ENCODE measurements around the gene ADH1A.

DNA sequence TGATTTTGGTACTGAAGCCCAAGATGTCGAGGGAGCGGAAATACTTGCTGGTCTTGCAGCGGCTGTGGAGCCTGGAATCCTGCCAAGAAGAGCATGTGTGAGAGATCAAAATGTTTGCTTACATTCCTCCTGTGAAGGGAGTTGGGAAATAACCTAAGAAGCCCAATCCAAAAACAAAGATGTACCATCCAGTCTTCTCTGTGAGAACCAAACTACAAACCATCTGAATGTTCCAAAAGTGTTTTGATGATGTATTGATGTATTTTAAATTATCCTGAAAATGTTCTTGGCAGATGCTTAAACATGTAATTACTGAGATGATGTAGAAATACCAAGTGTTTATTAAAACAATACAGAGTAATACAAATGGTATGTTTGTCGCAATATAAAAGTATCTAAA lies 10.1 kb upstream of the ADH1A start:
- TF ChIP-seq, protein P1, sequence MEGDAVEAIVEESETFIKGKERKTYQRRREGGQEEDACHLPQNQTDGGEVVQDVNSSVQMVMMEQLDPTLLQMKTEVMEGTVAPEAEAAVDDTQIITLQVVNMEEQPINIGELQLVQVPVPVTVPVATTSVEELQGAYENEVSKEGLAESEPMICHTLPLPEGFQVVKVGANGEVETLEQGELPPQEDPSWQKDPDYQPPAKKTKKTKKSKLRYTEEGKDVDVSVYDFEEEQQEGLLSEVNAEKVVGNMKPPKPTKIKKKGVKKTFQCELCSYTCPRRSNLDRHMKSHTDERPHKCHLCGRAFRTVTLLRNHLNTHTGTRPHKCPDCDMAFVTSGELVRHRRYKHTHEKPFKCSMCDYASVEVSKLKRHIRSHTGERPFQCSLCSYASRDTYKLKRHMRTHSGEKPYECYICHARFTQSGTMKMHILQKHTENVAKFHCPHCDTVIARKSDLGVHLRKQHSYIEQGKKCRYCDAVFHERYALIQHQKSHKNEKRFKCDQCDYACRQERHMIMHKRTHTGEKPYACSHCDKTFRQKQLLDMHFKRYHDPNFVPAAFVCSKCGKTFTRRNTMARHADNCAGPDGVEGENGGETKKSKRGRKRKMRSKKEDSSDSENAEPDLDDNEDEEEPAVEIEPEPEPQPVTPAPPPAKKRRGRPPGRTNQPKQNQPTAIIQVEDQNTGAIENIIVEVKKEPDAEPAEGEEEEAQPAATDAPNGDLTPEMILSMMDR (IDR thresholded peaks at IDR 0.05) = no peak
- TF ChIP-seq POLR2A (IDR thresholded peaks at IDR 0.05) = no peak
